HUDEP-2 (cell line): ENCODE data around the gene MGAT4C.

Experiments
- DNase-seq, 76 experiments: peaks; one replicate each; lab custom pipeline; 2025; ENCODE audit not compliant: unreplicated experiment in 76 of 76; lab: John Stamatoyannopoulos, UW

Gene MGAT4C

GRCh38 chr12:86230516-86231146 lies 25.6 kb downstream of the MGAT4C start:
- no peak for DNase-seq

- DNase-seq: no peak
These were observed 26.4 kb downstream of the MGAT4C start for GRCh38 chr12:86229772-86230171.

- no peak for DNase-seq
These were observed 27.5 kb downstream of the MGAT4C start for GRCh38 chr12:86228656-86229055.

- DNase-seq: no peak
These were observed 29.7 kb downstream of the MGAT4C start for GRCh38 chr12:86226481-86226880.

GRCh38 chr12:86216591-86216990 lies 39.6 kb downstream of the MGAT4C start:
- no peak for DNase-seq

GRCh38 chr12:86213012-86213411 lies 43.2 kb downstream of the MGAT4C start:
- DNase-seq: no peak

GRCh38 chr12:86198696-86199444 lies 57.3 kb downstream of the MGAT4C start:
- DNase-seq: no peak

GRCh38 chr12:86196465-86196864 lies 59.7 kb downstream of the MGAT4C start:
- no peak for DNase-seq

GRCh38 chr12:86194721-86195120 lies 61.5 kb downstream of the MGAT4C start:
- no peak for DNase-seq

- no peak for DNase-seq
These were observed 62.3 kb downstream of the MGAT4C start for GRCh38 chr12:86193931-86194330.

GRCh38 chr12:86188226-86188625 lies 68.0 kb downstream of the MGAT4C start:
- DNase-seq: no peak

GRCh38 chr12:86186449-86186848 lies 69.7 kb downstream of the MGAT4C start:
- DNase-seq: no peak

- DNase-seq: no peak
These were observed 76.3 kb downstream of the MGAT4C start for GRCh38 chr12:86179855-86180254.

- no peak for DNase-seq
These were observed 82.0 kb downstream of the MGAT4C start for GRCh38 chr12:86174188-86174587.

- no peak for DNase-seq
These were observed 83.2 kb downstream of the MGAT4C start for GRCh38 chr12:86172913-86173443.

- no peak for DNase-seq
These were observed 86.1 kb downstream of the MGAT4C start for GRCh38 chr12:86170051-86170450.

- no peak for DNase-seq
These were observed 97.2 kb downstream of the MGAT4C start for GRCh38 chr12:86158956-86159355.

GRCh38 chr12:86154620-86155019 lies 101.6 kb downstream of the MGAT4C start:
- DNase-seq: no peak

- no peak for DNase-seq
These were observed 107.6 kb downstream of the MGAT4C start for GRCh38 chr12:86148612-86149011.

GRCh38 chr12:86148071-86148470 lies 108.1 kb downstream of the MGAT4C start:
- no peak for DNase-seq

- no peak for DNase-seq
These were observed 111.0 kb downstream of the MGAT4C start for GRCh38 chr12:86145156-86145555.

- DNase-seq: no peak
These were observed 113.0 kb downstream of the MGAT4C start for GRCh38 chr12:86143162-86143561.
